H1 (cell line): ENCODE results near the gene STK16. TPM values are rescaled to one million over a fixed set of nuclear protein-coding genes. Genes with fewer than 3 reads are reported as not detected.

Source experiments
- CTCF ChIA-PET: fragments of 300-600 bp; sonication (Branson Sonifier 250); formaldehyde crosslinking; loops from one replicate; lab custom pipeline; 2021; ENCODE audit not compliant: partially characterized antibody; lab: Charles Lee
- POLR2A ChIA-PET: fragments of 300-600 bp; sonication (Branson Sonifier 250); formaldehyde crosslinking; loops from one replicate; lab custom pipeline; 2021; ENCODE audit warnings: inconsistent platforms; ENCODE audit not compliant: partially characterized antibody; lab: Charles Lee
- DNase-seq, 2 experiments: peaks; one replicate each; pipeline versions ENCODE4 v3.0.0 to v3.0.0-alpha.2; 2010 to 2022; ENCODE audit warnings: low spot score in 2 of 2, low read depth in 1 of 2, mixed read lengths in 1 of 2
- FAIRE-seq: peaks from 2 replicates; lab custom pipeline; 2011; peaks lifted over from hg19 to GRCh38; lab: Jason Lieb, UNC
- H2AFZ ChIP-seq: 2 replicates; pipeline ENCODE4 v1.8.1; 2012; ENCODE audit warnings: low read length, inconsistent platforms
- H2AK5ac ChIP-seq: 2 replicates; pipeline ENCODE4 v1.6.1; 2013; ENCODE audit warnings: low read depth, low read length
- H2BK120ac ChIP-seq: replicated peaks from 2 replicates; pipeline ENCODE3; 2013; ENCODE audit warnings: low read depth, low read length, inconsistent platforms
- H2BK12ac ChIP-seq: 2 replicates; pipeline ENCODE4 v1.6.1; 2013; ENCODE audit warnings: low read depth, low read length
- H2BK15ac ChIP-seq: 2 replicates; pipeline ENCODE4 v1.6.1; 2013; ENCODE audit warnings: low read length
- H2BK20ac ChIP-seq: 2 replicates; pipeline ENCODE4 v1.6.1; 2013; ENCODE audit warnings: low read length
- H2BK5ac ChIP-seq: 2 replicates; pipeline ENCODE4 v1.6.1; 2013; ENCODE audit warnings: low read depth, low read length
- H3K14ac ChIP-seq: 2 replicates; pipeline ENCODE4 v1.6.1; 2013; ENCODE audit warnings: inconsistent platforms; ENCODE audit not compliant: insufficient read length
- H3K18ac ChIP-seq: 2 replicates; pipeline ENCODE4 v1.6.1; 2013; ENCODE audit warnings: low read length; ENCODE audit errors: extremely low read depth
- H3K23ac ChIP-seq: 2 replicates; pipeline ENCODE4 v1.6.1; 2013; ENCODE audit warnings: inconsistent platforms; ENCODE audit not compliant: insufficient read length
- H3K23me2 ChIP-seq: 2 replicates; pipeline ENCODE4 v1.6.1; 2013; ENCODE audit warnings: low read depth, low read length
- H3K27ac ChIP-seq: 2 replicates; pipeline ENCODE4 v1.6.1; 2011; ENCODE audit warnings: low read depth, low read length, inconsistent platforms
- H3K27me3 ChIP-seq, 4 experiments: replicated peaks in 1 of 4; 1 replicate in 1 of 4; 2 replicates in 3 of 4; pipeline versions ENCODE4 v1.6.1 to v1.8.1; 2011 to 2013; ENCODE audit warnings: low read length in 3 of 4, mild to moderate bottlenecking in 3 of 4, inconsistent platforms in 2 of 4, mixed read lengths in 2 of 4, moderate library complexity in 1 of 4; ENCODE audit not compliant: control insufficient read depth in 3 of 4, insufficient read depth in 3 of 4; ENCODE audit errors: extremely low read depth in 1 of 4
- H3K36me3 ChIP-seq, 4 experiments: 2 replicates each; pipeline versions ENCODE4 v1.6.1 to v1.8.1; 2011 to 2013; ENCODE audit warnings: mild to moderate bottlenecking in 4 of 4, low read length in 3 of 4, moderate library complexity in 2 of 4, control low read depth in 1 of 4, inconsistent platforms in 1 of 4; ENCODE audit not compliant: insufficient read depth in 4 of 4, control insufficient read depth in 2 of 4
- H3K4ac ChIP-seq: replicated peaks from 2 replicates; pipeline ENCODE3; 2013; ENCODE audit warnings: low read length, low read depth, mixed read lengths, inconsistent platforms; ENCODE audit not compliant: insufficient read length
- H3K4me1 ChIP-seq, 4 experiments: replicated peaks in 1 of 4; 1 replicate in 1 of 4; 2 replicates in 3 of 4; pipeline versions ENCODE4 v1.6.1 to v1.8.1; 2011 to 2013; ENCODE audit warnings: low read length in 3 of 4, inconsistent platforms in 2 of 4, mixed read lengths in 1 of 4; ENCODE audit not compliant: insufficient read depth in 4 of 4, control insufficient read depth in 3 of 4
- H3K4me2 ChIP-seq, 2 experiments: 2 replicates each; pipeline versions ENCODE4 v1.6.1 to v1.8.1; 2011 to 2013; ENCODE audit warnings: low read depth in 2 of 2, low read length in 2 of 2, control low read depth in 1 of 2, inconsistent platforms in 1 of 2, mild to moderate bottlenecking in 1 of 2; ENCODE audit not compliant: insufficient read depth in 1 of 2
- H3K4me3 ChIP-seq, 4 experiments: fragments of 200-600, 300-600 bp in 1 of 4; sonication (generic), shearing (Covaris generic), sonication (Bioruptor Twin) in 1 of 4; 2 replicates each; pipeline versions ENCODE4 v1.5.1 to v1.8.1; 2011 to 2016; ENCODE audit warnings: low read length in 4 of 4, low read depth in 3 of 4, control low read depth in 2 of 4, inconsistent platforms in 2 of 4, mild to moderate bottlenecking in 2 of 4, mixed read lengths in 1 of 4, moderate library complexity in 1 of 4; ENCODE audit not compliant: insufficient read depth in 2 of 4; ENCODE audit errors: extremely low read depth in 1 of 4
- H3K56ac ChIP-seq: replicated peaks from 2 replicates; pipeline ENCODE3; 2013; ENCODE audit warnings: low read depth, mild to moderate bottlenecking, mixed read lengths, low read length, inconsistent platforms; ENCODE audit not compliant: insufficient read length
- H3K79me1 ChIP-seq: 2 replicates; pipeline ENCODE4 v1.6.1; 2013; ENCODE audit warnings: low read depth, low read length, control low read depth
- H3K79me2 ChIP-seq, 2 experiments: 2 replicates each; pipeline versions ENCODE4 v1.6.1 to v1.8.1; 2012 to 2013; ENCODE audit warnings: low read length in 2 of 2, mild to moderate bottlenecking in 2 of 2, inconsistent platforms in 1 of 2; ENCODE audit not compliant: insufficient read depth in 2 of 2, control insufficient read depth in 1 of 2
- H3K9ac ChIP-seq, 4 experiments: replicated peaks in 1 of 4; 1 replicate in 1 of 4; 2 replicates in 3 of 4; pipeline versions ENCODE4 v1.6.1 to v1.8.1; 2011 to 2013; ENCODE audit warnings: low read depth in 3 of 4, low read length in 3 of 4, control low read depth in 2 of 4, mild to moderate bottlenecking in 2 of 4, moderate library complexity in 2 of 4, inconsistent platforms in 1 of 4; ENCODE audit errors: extremely low read depth in 1 of 4
- H3K9me3 ChIP-seq, 2 experiments: 2 replicates each; pipeline versions ENCODE4 v1.6.1 to v1.8.1; 2012 to 2013; ENCODE audit warnings: mild to moderate bottlenecking in 2 of 2, moderate library complexity in 2 of 2, control low read depth in 1 of 2, inconsistent platforms in 1 of 2, low read depth in 1 of 2, low read length in 1 of 2, mixed read lengths in 1 of 2; ENCODE audit not compliant: insufficient read depth in 2 of 2
- H4K20me1 ChIP-seq, 2 experiments: replicated peaks in 1 of 2; 2 replicates each; pipeline versions ENCODE3 to v1.8.1; 2011 to 2013; ENCODE audit warnings: inconsistent platforms in 2 of 2, low read length in 2 of 2, mild to moderate bottlenecking in 1 of 2; ENCODE audit not compliant: insufficient read depth in 2 of 2, control insufficient read depth in 1 of 2
- H4K5ac ChIP-seq: 2 replicates; pipeline ENCODE4 v1.6.1; 2013; ENCODE audit warnings: low read length, low read depth, mixed read lengths, inconsistent platforms; ENCODE audit not compliant: insufficient read length
- H4K8ac ChIP-seq: 2 replicates; pipeline ENCODE4 v1.8.0; 2013; ENCODE audit warnings: mild to moderate bottlenecking, moderate library complexity, low read length, inconsistent platforms; ENCODE audit not compliant: insufficient read depth; ENCODE audit errors: extremely low read depth
- H4K91ac ChIP-seq: replicated peaks from 2 replicates; pipeline ENCODE3; 2013; ENCODE audit warnings: low read length, mixed read lengths, inconsistent platforms; ENCODE audit not compliant: insufficient read length
- ASH2L ChIP-seq: fragments of 200-600, 300-600 bp; sonication (generic); IDR thresholded peaks from one replicate; pipeline ENCODE4 v1.7.1; 2017; ENCODE audit warnings: low read length
- BCL11A ChIP-seq, 2 experiments: IDR thresholded peaks; one replicate each; pipeline ENCODE4 v1.6.1; 2011; ENCODE audit warnings: low read depth in 2 of 2, low read length in 2 of 2, mild to moderate bottlenecking in 2 of 2
- JUND ChIP-seq: IDR thresholded peaks from 2 replicates; pipeline ENCODE4 v1.6.1; 2011; ENCODE audit warnings: mild to moderate bottlenecking, improper control_type of control experiment, low read length
- KDM1A ChIP-seq: fragments of 200-600, 300-600 bp; sonication (generic); IDR thresholded peaks from 2 replicates; pipeline ENCODE4 v1.7.1; 2016; ENCODE audit warnings: mild to moderate bottlenecking, low read length, borderline replicate concordance
- RBBP5 ChIP-seq: IDR thresholded peaks from 2 replicates; pipeline ENCODE4 v1.7.1; 2012; ENCODE audit warnings: low read depth, mild to moderate bottlenecking, inconsistent platforms, low read length, moderate library complexity, borderline replicate concordance
- SIN3A ChIP-seq, 2 experiments: IDR thresholded peaks in 1 of 2; conservative IDR thresholded peaks in 1 of 2; 2 replicates each; pipeline ENCODE4 v1.6.1; 2011 to 2012; ENCODE audit warnings: low read length in 2 of 2, improper control_type of control experiment in 1 of 2, low read depth in 1 of 2, mild to moderate bottlenecking in 1 of 2
- SIRT6 ChIP-seq: IDR thresholded peaks from one replicate; pipeline ENCODE4 v1.7.1; 2012; ENCODE audit warnings: low read length, inconsistent platforms
- SIX5 ChIP-seq: IDR thresholded peaks from 2 replicates; pipeline ENCODE4 v1.6.1; 2011; ENCODE audit warnings: mild to moderate bottlenecking, low read depth, low read length
- ZNF274 ChIP-seq: IDR thresholded peaks from 2 replicates; pipeline ENCODE4 v1.7.0; 2012; ENCODE audit warnings: low read length, borderline replicate concordance; ENCODE audit errors: extremely low read depth
- WGBS, 2 experiments: shearing (Covaris generic) in 1 of 2; methylation state at CpG; one replicate each; pipeline versions ENCODE4 v1.1.6 to v1.1.7; 2013 to 2015; ENCODE audit warnings: low lambda C conversion rate in 2 of 2, mixed read lengths in 2 of 2, inconsistent platforms in 1 of 2, low coverage in 1 of 2, missing lambda C conversion rate in 1 of 2; ENCODE audit not compliant: insufficient replicate concordance in 2 of 2, insufficient coverage in 1 of 2, insufficient read length in 1 of 2; ENCODE audit errors: extremely low coverage in 1 of 2, missing lambda C conversion rate in 1 of 2; 5-methylcytosine and 5-hydroxymethylcytosine counted together
- polyA plus RNA-seq, 7 experiments: library from polyadenylated mRNA; depleted of rRNA in 3 of 7; stranded (reverse) in 5 of 7; unstranded in 2 of 7; fragments of >200 nt in 5 of 7; fragments of 200-250 nt in 2 of 7; gene quantifications; 1 replicate in 5 of 7; 2 replicates in 1 of 7; 4 replicates in 1 of 7; pipeline versions ENCODE4 v1.2.1 to v1.2.3, GENCODE V29; 2011 to 2013; ENCODE audit warnings: missing spikeins in 2 of 7, mixed read lengths in 2 of 7
- total RNA-seq: library from RNA; stranded (reverse); fragmentation: NEBNext Ultra II Directional; extraction: Animal tissue kit (Norgen Biotek cat#: 25700); gene quantifications from 2 replicates; pipeline ENCODE4 v1.2.1, GENCODE V29; 2021
- TF ChIP-seq, protein P1 (sequence below), 3 experiments: IDR thresholded peaks; 1 replicate in 2 of 3; 2 replicates in 1 of 3; pipeline versions ENCODE4 v1.5.1 to v1.6.1; 2011; ENCODE audit warnings: low read length in 3 of 3, mild to moderate bottlenecking in 3 of 3, inconsistent platforms in 2 of 3, low read depth in 1 of 3, moderate library complexity in 1 of 3; ENCODE audit not compliant: insufficient read depth in 1 of 3; ENCODE audit errors: control extremely low read depth in 1 of 3

STK16 gene
- total and polyA plus RNA-seq, 2 of the 8 experiments (the other 6 are each of a cell fraction or from before 2014, with no cell fraction given) = 21.3 to 51.4 TPM

DNA sequence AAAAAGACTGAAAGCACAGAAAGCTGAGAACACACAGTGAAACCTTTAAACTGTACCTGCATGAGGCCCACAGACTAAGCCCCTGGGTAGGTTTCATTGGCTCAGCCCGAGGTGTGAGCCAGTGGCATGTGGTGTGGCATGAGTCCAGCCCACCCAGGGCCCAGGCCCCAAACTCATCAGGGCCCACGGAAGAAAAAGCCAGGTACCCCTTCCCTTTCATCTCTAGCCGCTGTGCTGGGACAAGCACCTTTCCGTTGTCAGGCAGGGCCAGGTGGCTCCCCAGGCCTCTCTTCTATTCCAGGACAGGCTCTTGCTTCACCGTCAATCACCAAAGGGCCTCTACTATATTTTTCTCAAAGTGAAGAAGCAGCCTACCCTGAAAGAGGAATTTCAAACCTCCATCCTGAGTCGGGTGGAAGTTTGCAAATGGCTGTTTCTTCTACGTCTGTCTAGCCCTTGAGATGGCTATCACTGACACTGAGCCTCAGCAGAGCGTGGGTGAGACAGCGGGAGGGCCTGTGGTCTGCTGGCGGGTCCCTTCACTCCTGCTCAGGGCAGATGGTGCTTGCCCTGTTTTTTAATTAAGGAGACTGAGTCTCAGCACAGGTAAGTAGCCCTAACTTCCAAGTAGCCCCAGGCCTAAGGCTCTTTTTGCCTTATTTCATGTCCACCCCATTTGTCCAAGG is 42.4 kb downstream of the STK16 start:
- Histone ChIP-seq H3K23ac (no peak overlapping the region), H3K56ac (no peak overlapping the region), H3K4me3 (no peak overlapping the region), H3K27ac (no peak overlapping the region), H3K9ac (no peak overlapping the region), H3K4ac (no peak overlapping the region), H3K9me3 (0 out of 4 replicates have a peak, but pooled peaks cover 0 to 3% of the 10 kb centered on the region in 2 experiments), H3K4me2 (no peak overlapping the region), H4K91ac (no peak overlapping the region), H3K79me2 (no peaks in the 10 kb centered on the region), H3K18ac (no peak overlapping the region), H2AK5ac (no peak overlapping the region), H2AFZ (no peak overlapping the region), H2BK5ac (no peak overlapping the region), H2BK120ac (no peak overlapping the region), H2BK20ac (no peak overlapping the region), H3K36me3 (peaks cover 0 to 2% (median under 1%) of the 10 kb centered on the region in 4 experiments; a peak in 3 of 8 replicates), H3K4me1 (peaks cover 0 to 10% (median 6%) of the 10 kb centered on the region in 4 experiments; a peak in 6 of 7 replicates), H3K79me1 (no peaks in the 10 kb centered on the region), H2BK12ac (no peak overlapping the region), H3K27me3 (no peaks in the 10 kb centered on the region; a peak in 1 of 7 replicates), H4K20me1 (peaks cover 0 to 2% of the 10 kb centered on the region in 2 experiments), H4K5ac (no peak overlapping the region), H3K23me2 (no peaks in the 10 kb centered on the region), H3K14ac (no peak overlapping the region), H4K8ac (no peak overlapping the region), H2BK15ac (no peak overlapping the region)
- no peak for FAIRE-seq
- ChIA-PET CTCF (interaction anchor here (2.3 to 12.1 kb wide), 4 partner anchors 4 to 12 kb away, joined by 34 to 220 read pairs (median 134); partner anchors contain the start of gene DNAJB2), POLR2A (interaction anchor here (3.4 kb wide), 1 partner anchor 11 kb away, joined by 19 read pairs; no protein-coding TSS in a partner anchor)
- DNase-seq = no peak
- WGBS, 2 experiments = 85% methylated on average over 10 of the region's 10 CpGs; no CpG with 5 or more reads in 1 of the 2 experiments
- TF ChIP-seq SIRT6 = no peak
- TF ChIP-seq ASH2L = no peak
- no peak for TF ChIP-seq JUND
- TF ChIP-seq RBBP5 = no peak
- TF ChIP-seq, protein P1, sequence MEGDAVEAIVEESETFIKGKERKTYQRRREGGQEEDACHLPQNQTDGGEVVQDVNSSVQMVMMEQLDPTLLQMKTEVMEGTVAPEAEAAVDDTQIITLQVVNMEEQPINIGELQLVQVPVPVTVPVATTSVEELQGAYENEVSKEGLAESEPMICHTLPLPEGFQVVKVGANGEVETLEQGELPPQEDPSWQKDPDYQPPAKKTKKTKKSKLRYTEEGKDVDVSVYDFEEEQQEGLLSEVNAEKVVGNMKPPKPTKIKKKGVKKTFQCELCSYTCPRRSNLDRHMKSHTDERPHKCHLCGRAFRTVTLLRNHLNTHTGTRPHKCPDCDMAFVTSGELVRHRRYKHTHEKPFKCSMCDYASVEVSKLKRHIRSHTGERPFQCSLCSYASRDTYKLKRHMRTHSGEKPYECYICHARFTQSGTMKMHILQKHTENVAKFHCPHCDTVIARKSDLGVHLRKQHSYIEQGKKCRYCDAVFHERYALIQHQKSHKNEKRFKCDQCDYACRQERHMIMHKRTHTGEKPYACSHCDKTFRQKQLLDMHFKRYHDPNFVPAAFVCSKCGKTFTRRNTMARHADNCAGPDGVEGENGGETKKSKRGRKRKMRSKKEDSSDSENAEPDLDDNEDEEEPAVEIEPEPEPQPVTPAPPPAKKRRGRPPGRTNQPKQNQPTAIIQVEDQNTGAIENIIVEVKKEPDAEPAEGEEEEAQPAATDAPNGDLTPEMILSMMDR (IDR thresholded peaks at IDR 0.05; ENCODE audit: control extremely low read depth in 1 of 3, insufficient read depth in 1 of 3, low read depth in 1 of 3, low read length in 3 of 3) = no peak
- TF ChIP-seq ZNF274 = no peak
- TF ChIP-seq BCL11A (IDR thresholded peaks at IDR 0.05; ENCODE audit: low read depth in 2 of 2, low read length in 2 of 2) = no peak
- TF ChIP-seq KDM1A = no peak
- TF ChIP-seq SIX5 = no peak
- TF ChIP-seq SIN3A (conservative IDR thresholded peaks at IDR 0.05 in 1 of 2, IDR thresholded peaks at IDR 0.05 in 1 of 2; ENCODE audit: low read depth in 1 of 2, low read length in 2 of 2) = no peak
